Measurements from ENCODE around the gene EVA1B. TPM values are rescaled to one million over a fixed set of nuclear protein-coding genes. Genes with fewer than 3 reads are reported as not detected.

EVA1B gene
- total RNA-seq, 1 experiment from 2014 or later: 25.1 TPM

GRCh38 chr1:36337830-36338229 is 14.4 kb upstream of the EVA1B start:
- BruUV-seq (replicated peaks): no TSS peak
- Histone ChIP-seq H3K27ac (ENCODE audit: low read depth, low read length) (no peak overlapping the region), H3K4me2 (ENCODE audit: low read length) (no peak overlapping the region), H3K9me3 (ENCODE audit: control insufficient read depth in 1 of 2, insufficient read depth in 1 of 2, low read depth in 1 of 2, low read length in 2 of 2) (no peaks in the 10 kb centered on the region), H3K9ac (ENCODE audit: low read length) (no peak overlapping the region), H4K20me1 (ENCODE audit: insufficient read depth) (no peaks in the 10 kb centered on the region), H3K36me3 (ENCODE audit: control insufficient read depth in 1 of 2, insufficient read depth in 2 of 2, low read length in 2 of 2) (no peaks in the 10 kb centered on the region), H3K4me3 (replicated peaks in 1 of 2; ENCODE audit: low read depth in 1 of 2, low read length in 2 of 2) (no peak overlapping the region), H2AFZ (ENCODE audit: low read depth, low read length, poor library complexity, severe bottlenecking) (no peak overlapping the region), H3K4me1 (ENCODE audit: control insufficient read depth in 1 of 2, insufficient read depth in 2 of 2, low read length in 2 of 2) (peaks cover 0 to 1% of the 10 kb centered on the region in 2 experiments; a peak in 1 of 4 replicates), H3K79me2 (ENCODE audit: insufficient read depth, low read length) (no peaks in the 10 kb centered on the region), H3K27me3 (ENCODE audit: insufficient read depth, low read length) (no peaks in the 10 kb centered on the region), H3K9me2 (ENCODE audit: insufficient read depth) (no peaks in the 10 kb centered on the region)
- ATAC-seq (no peak), DNase-seq (ENCODE audit: low read depth, low spot score) (no peak)
- POLR2A ChIA-PET: no interaction called here
- TF ChIP-seq REST (IDR thresholded peaks at IDR 0.05; ENCODE audit: low read depth) (no peak), SIN3A (IDR thresholded peaks at IDR 0.05; ENCODE audit: low read depth) (no peak), JUND (IDR thresholded peaks at IDR 0.05) (no peak), POLR2AphosphoS5 (IDR thresholded peaks at IDR 0.05; ENCODE audit: low read depth, low read length) (no peak), ZFX (IDR thresholded peaks at IDR 0.05) (no peak)
- RAD21 ChIA-PET (ENCODE audit: low non-redundant PET in 1 of 2, low total read pairs in 2 of 2, uncharacterized antibody in 2 of 2, unreplicated experiment in 2 of 2): no interaction called here
- intact Hi-C loops (cut with micrococcal nuclease): no loop called here
- CTCF ChIA-PET: no interaction called here

- ChIA-PET POLR2A (no interaction called here), CTCF (no interaction called here), RAD21 (ENCODE audit: low non-redundant PET in 1 of 2, low total read pairs in 2 of 2, uncharacterized antibody in 2 of 2, unreplicated experiment in 2 of 2) (no interaction called here)
- Histone ChIP-seq H3K79me2 (ENCODE audit: insufficient read depth, low read length) (no peaks in the 10 kb centered on the region), H3K4me1 (ENCODE audit: control insufficient read depth in 1 of 2, insufficient read depth in 2 of 2, low read length in 2 of 2) (peaks cover 9 to 28% of the 10 kb centered on the region in 2 experiments), H3K27me3 (ENCODE audit: insufficient read depth, low read length) (no peaks in the 10 kb centered on the region), H3K4me2 (ENCODE audit: low read length) (no peak overlapping the region), H2AFZ (ENCODE audit: low read depth, low read length, poor library complexity, severe bottlenecking) (no peak overlapping the region), H3K9ac (ENCODE audit: low read length) (no peak overlapping the region), H3K27ac (ENCODE audit: low read depth, low read length) (no peak overlapping the region), H3K9me3 (ENCODE audit: control insufficient read depth in 1 of 2, insufficient read depth in 1 of 2, low read depth in 1 of 2, low read length in 2 of 2) (no peaks in the 10 kb centered on the region), H3K4me3 (replicated peaks in 1 of 2; ENCODE audit: low read depth in 1 of 2, low read length in 2 of 2) (no peak overlapping the region), H3K9me2 (ENCODE audit: insufficient read depth) (no peaks in the 10 kb centered on the region), H4K20me1 (ENCODE audit: insufficient read depth) (no peaks in the 10 kb centered on the region), H3K36me3 (ENCODE audit: control insufficient read depth in 1 of 2, insufficient read depth in 2 of 2, low read length in 2 of 2) (no peaks in the 10 kb centered on the region)
- BruUV-seq (replicated peaks): no TSS peak
- ATAC-seq (no peak), DNase-seq (ENCODE audit: low read depth, low spot score) (no peak)
- intact Hi-C loops (cut with micrococcal nuclease): no loop called here
- TF ChIP-seq ZFX (IDR thresholded peaks at IDR 0.05): no peak
- TF ChIP-seq SRF (IDR thresholded peaks at IDR 0.05; ENCODE audit: low read depth): no peak
- no peak for TF ChIP-seq ELF1 (IDR thresholded peaks at IDR 0.05; ENCODE audit: borderline replicate concordance, low read depth)
- TF ChIP-seq YY1 (IDR thresholded peaks at IDR 0.05; ENCODE audit: extremely low read depth, insufficient replicate concordance, low read depth, low read length): no peak
- no peak for TF ChIP-seq SIN3A (IDR thresholded peaks at IDR 0.05; ENCODE audit: low read depth)
- no peak for TF ChIP-seq TCF7L2 (IDR thresholded peaks at IDR 0.05; ENCODE audit: borderline replicate concordance, extremely low read depth, insufficient read depth, insufficient read length)
- TF ChIP-seq POLR2A (IDR thresholded peaks at IDR 0.05; ENCODE audit: borderline replicate concordance, extremely low read depth, insufficient read depth, insufficient read length): no peak
- TF ChIP-seq ZNF274 (IDR thresholded peaks at IDR 0.05; ENCODE audit: low read depth, low read length): no peak
- no peak for TF ChIP-seq EZH2phosphoT487 (IDR thresholded peaks at IDR 0.05; ENCODE audit: borderline replicate concordance)
- TF ChIP-seq REST (IDR thresholded peaks at IDR 0.05; ENCODE audit: low read depth): no peak
- TF ChIP-seq EGR1 (IDR thresholded peaks at IDR 0.05; ENCODE audit: low read depth): no peak
- TF ChIP-seq ATF3 (IDR thresholded peaks at IDR 0.05): no peak
- TF ChIP-seq FOSL1 (IDR thresholded peaks at IDR 0.05; ENCODE audit: low read depth): no peak
Observed at GRCh38 chr1:36330940-36331339, 7.5 kb upstream of the EVA1B start.
